ENCODE measurements around the gene CMTM4.
"Not testable (repeated sequence)": the region's sequence is repeated elsewhere in the genome, so short reads cannot be mapped to it uniquely, and the experiment has no call there.

CMTM4 gene

DNA sequence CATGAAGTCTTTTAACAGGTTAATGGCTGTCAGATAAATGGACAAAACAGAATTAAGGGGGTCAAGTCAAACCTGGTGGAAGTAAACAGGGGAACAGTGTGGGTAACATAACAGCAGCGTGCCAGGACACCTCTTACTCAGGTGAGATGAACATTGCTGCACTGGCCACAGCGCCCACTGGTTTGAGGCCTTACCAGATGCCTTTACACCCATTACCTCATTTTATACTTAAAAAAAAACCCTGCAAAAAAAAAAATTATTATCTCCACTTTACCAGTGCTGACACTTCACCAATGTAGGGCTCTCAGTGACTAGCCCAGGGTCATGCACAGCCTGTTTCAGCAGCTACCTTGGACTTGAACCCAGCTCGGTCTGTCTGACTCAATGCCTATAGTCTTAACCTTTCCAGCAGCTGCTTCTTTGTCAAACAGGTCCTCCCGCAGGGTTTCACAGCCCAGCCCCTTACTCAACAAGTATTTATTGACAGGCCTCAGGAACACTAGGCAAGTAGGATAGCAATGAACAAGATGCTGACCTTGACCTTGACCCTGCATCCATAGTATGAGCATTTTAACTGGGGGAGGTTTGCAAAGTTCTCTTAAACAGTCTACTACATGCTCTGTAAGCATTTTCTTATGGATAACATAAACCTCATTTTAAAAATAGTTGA lies 61.9 kb downstream of the CMTM4 start:
- no peaks in the 10 kb centered on the region for H3K27me3 ChIP-seq (ENCODE audit: insufficient read depth, poor library complexity, severe bottlenecking)
- ATAC-seq (ENCODE audit: low read depth): no peak
- H3K4me3 ChIP-seq (ENCODE audit: severe bottlenecking): no peak overlapping the region
- DNase-seq (ENCODE audit: low spot score): no peak
- peaks cover 3% of the 10 kb centered on the region for H3K9me3 ChIP-seq (ENCODE audit: severe bottlenecking)
- TF ChIP-seq CTCF (IDR thresholded peaks at IDR 0.05; ENCODE audit: poor library complexity, severe bottlenecking): no peak
- no peak overlapping the region for H3K27ac ChIP-seq (ENCODE audit: poor library complexity, severe bottlenecking)
- H3K36me3 ChIP-seq (ENCODE audit: low read depth): peaks cover 19% of the 10 kb centered on the region
- peaks cover 9% of the 10 kb centered on the region for H3K4me1 ChIP-seq (ENCODE audit: insufficient read depth, poor library complexity, severe bottlenecking)

DNA sequence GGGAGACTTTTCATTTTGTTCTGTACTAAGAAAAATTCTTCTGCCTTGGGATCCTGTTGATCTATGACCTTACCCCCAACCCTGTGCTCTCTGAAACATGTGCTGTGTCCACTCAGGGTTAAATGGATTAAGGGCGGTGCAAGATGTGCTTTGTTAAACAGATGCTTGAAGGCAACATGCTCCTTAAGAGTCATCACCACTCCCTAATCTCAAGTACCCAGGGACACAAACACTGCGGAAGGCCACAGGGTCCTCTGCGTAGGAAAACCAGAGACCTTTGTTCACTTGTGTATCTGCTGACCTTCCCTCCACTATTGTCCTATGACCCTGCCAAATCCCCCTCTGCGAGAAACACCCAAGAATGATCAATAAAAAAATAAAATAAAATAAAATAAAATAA lies 65.0 kb downstream of the CMTM4 start:
- not testable (repeated sequence) for DNase-seq (ENCODE audit: low spot score); H3K4me3 ChIP-seq (ENCODE audit: severe bottlenecking); H3K9me3 ChIP-seq (ENCODE audit: severe bottlenecking); H3K27me3 ChIP-seq (ENCODE audit: insufficient read depth, poor library complexity, severe bottlenecking); H3K4me1 ChIP-seq (ENCODE audit: insufficient read depth, poor library complexity, severe bottlenecking); ATAC-seq (ENCODE audit: low read depth); H3K27ac ChIP-seq (ENCODE audit: poor library complexity, severe bottlenecking)
- H3K36me3 ChIP-seq (ENCODE audit: low read depth): peaks cover 27% of the 10 kb centered on the region

GRCh38 chr16:66630561-66631260 lies 65.8 kb downstream of the CMTM4 start:
- not testable (repeated sequence) for H3K9me3 ChIP-seq (ENCODE audit: severe bottlenecking); ATAC-seq (ENCODE audit: low read depth); H3K4me3 ChIP-seq (ENCODE audit: severe bottlenecking); DNase-seq (ENCODE audit: low spot score); H3K4me1 ChIP-seq (ENCODE audit: insufficient read depth, poor library complexity, severe bottlenecking); H3K27ac ChIP-seq (ENCODE audit: poor library complexity, severe bottlenecking); H3K27me3 ChIP-seq (ENCODE audit: insufficient read depth, poor library complexity, severe bottlenecking)
- H3K36me3 ChIP-seq (ENCODE audit: low read depth): peaks cover 19% of the 10 kb centered on the region

DNA sequence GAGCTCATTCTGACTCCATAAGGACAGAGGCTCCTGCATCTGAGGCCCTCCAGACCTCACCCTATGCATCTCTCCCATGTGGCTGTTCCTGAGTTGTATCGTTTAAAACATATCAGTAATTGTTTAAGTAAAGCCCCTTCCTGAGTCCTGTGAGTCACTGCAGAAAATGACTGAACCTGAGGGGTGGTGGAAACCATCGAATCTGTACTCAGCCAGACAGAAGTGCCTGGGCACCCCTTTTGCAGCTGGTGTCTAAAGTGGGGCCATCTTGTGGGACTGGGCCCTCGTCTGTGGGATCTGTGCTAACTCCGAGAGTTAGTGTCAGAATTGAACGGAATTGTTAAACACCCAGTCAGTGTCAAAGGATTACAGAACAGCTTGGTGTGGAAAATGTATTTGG lies 66.7 kb downstream of the CMTM4 start:
- no peaks in the 10 kb centered on the region for H3K9me3 ChIP-seq (ENCODE audit: severe bottlenecking)
- ATAC-seq (ENCODE audit: low read depth): no peak
- H3K4me1 ChIP-seq (ENCODE audit: insufficient read depth, poor library complexity, severe bottlenecking): no peaks in the 10 kb centered on the region
- TF ChIP-seq CTCF (IDR thresholded peaks at IDR 0.05; ENCODE audit: poor library complexity, severe bottlenecking): no peak
- no peak for DNase-seq (ENCODE audit: low spot score)
- no peak overlapping the region for H3K4me3 ChIP-seq (ENCODE audit: severe bottlenecking)
- peaks cover 16% of the 10 kb centered on the region for H3K36me3 ChIP-seq (ENCODE audit: low read depth)
- H3K27me3 ChIP-seq (ENCODE audit: insufficient read depth, poor library complexity, severe bottlenecking): no peaks in the 10 kb centered on the region
- no peak overlapping the region for H3K27ac ChIP-seq (ENCODE audit: poor library complexity, severe bottlenecking)

DNA sequence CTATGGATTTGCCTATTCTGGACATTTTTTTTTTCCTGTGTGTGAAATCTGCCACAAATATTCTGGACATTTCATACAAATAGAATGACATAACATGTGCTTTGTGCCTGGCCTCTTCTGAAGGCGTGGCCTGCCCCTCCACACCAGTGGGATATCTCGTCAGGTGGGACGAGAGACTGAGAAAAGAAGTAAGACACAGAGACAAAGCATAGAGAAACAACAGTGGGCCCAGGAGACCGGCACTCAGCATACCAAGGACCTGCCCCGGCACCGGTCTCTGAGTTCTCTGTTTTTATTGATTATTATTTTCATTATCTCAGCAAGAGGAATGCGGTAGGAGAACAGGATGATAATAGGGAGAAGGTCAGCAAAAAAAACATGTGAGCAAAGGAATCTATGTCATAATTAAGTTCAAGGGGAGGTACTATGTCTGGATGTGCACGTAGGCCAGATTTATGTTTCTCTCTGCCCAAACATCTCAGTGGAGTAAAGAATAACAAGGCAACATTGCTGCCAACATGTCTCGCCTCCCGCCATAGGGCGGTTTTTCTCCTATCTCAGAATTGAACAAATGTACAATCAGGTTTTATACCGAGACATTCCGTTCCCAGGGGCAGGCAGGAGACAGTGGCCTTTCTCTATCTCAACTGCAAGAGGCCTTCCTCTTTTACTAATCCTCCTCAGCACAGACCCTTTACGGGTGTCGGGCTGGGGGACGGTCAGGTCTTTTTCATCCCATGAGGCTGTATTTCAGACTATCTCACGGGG lies 68.7 kb downstream of the CMTM4 start:
- H3K9me3 ChIP-seq (ENCODE audit: severe bottlenecking); H3K27ac ChIP-seq (ENCODE audit: poor library complexity, severe bottlenecking); DNase-seq (ENCODE audit: low spot score); H3K4me1 ChIP-seq (ENCODE audit: insufficient read depth, poor library complexity, severe bottlenecking); ATAC-seq (ENCODE audit: low read depth); H3K4me3 ChIP-seq (ENCODE audit: severe bottlenecking); H3K27me3 ChIP-seq (ENCODE audit: insufficient read depth, poor library complexity, severe bottlenecking): not testable (repeated sequence)
- peaks cover 11% of the 10 kb centered on the region for H3K36me3 ChIP-seq (ENCODE audit: low read depth)

DNA sequence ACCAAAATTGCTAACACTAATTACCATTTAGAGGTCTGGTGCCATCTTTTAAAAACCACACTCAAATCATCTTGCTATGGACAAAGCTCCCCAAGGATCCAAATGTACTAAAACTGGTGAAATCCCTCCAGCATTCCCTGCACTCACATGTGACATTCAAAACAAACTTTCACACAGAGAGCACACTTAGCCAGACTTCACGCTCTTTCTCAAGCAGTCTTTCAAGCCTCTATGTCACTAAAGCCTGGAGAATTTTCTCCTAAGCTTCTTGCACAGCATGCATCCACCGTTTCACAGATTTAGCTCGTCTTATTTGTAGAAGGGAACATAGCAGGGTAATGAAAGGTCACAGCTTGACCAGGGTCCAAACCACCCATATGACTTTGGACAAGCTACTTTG lies 72.8 kb downstream of the CMTM4 start:
- Histone ChIP-seq H3K4me3 (ENCODE audit: severe bottlenecking) (no peak overlapping the region), H3K4me1 (ENCODE audit: insufficient read depth, poor library complexity, severe bottlenecking) (peaks cover 13% of the 10 kb centered on the region), H3K9me3 (ENCODE audit: severe bottlenecking) (no peaks in the 10 kb centered on the region), H3K27ac (ENCODE audit: poor library complexity, severe bottlenecking) (no peak overlapping the region), H3K27me3 (ENCODE audit: insufficient read depth, poor library complexity, severe bottlenecking) (no peaks in the 10 kb centered on the region), H3K36me3 (ENCODE audit: low read depth) (peaks cover 30% of the 10 kb centered on the region)
- DNase-seq (ENCODE audit: low spot score) (no peak), ATAC-seq (ENCODE audit: low read depth) (no peak)
- no peak for TF ChIP-seq CTCF (IDR thresholded peaks at IDR 0.05; ENCODE audit: poor library complexity, severe bottlenecking)

Data from RWPE2 (cell line).